GM19467 (cell line): Measurements from ENCODE around the gene MARCOL.
"Not testable (repeated sequence)": the region's sequence is repeated elsewhere in the genome, so short reads cannot be mapped to it uniquely, and the experiment has no call there.

Experiments used
- ATAC-seq: cut with Tn5 transposase; IDR thresholded peaks from one replicate; pipeline ENCODE4 v1.9.1; 2021; ENCODE audit warnings: mild to moderate bottlenecking, moderate library complexity; ENCODE audit not compliant: unreplicated experiment

Gene MARCOL

DNA sequence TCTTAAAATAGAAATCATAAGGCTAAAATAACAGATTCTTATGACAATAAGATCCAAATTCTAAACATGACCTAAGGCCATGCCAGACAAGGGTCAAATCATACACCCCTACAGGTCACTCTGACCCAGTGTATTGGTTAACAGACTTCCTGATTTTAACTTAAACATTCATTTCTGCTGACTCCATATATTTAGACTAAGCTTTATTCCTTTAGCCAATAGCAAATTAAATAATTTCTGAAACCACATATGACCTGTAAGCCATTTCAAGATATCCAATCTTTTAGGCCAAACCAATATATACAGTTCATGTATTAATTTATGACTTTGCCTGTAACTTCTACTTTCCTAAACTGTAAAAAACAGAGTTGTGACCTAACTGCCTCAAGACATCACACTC, 22.9 kb downstream of the MARCOL start:
- ATAC-seq: no peak

DNA sequence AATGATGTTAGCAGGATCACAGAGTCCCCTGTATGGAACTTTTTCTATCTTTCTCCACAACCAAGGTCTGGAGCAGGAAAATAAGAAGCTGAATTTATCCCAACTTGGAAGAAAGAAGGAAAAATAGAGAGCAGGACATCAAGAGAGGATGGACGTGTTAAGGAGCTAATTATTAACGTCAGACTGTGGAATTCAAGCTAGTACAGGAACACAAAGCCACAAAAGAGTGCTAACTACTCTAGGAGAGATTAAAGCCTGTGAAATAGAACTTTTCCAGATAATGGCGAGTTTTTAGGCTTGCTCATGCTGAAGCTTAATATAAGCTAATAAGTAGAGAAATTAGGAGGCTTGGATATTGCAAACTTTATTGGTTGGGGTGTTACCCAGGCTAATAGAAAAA, 29.6 kb downstream of the MARCOL start:
- ATAC-seq: no peak

DNA sequence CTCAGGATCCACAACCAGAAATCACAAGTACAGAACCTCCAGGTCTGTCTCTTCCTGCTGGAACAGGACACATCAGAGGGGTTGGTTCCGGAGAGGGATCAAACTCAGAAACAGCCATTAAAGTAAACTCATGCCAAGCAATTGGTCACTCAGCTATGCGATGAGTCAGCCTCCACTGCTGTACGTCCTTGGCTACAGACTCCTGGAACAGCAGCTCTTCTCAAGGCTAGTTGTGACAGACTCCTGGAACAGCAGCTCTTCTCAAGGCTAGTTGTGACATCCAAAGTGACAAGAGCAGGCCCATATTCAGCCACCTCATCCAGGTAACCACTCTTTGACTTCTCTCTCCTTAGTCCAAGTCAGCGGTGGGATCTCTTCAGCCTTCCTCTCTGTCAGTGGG, 30.2 kb downstream of the MARCOL start, which contains the start of gene SPINK13:
Gene SPINK13 (plus strand): TSS at position 229 of the 400 bp plus-strand sequence. CDS start 1,279 bp downstream, outside the sequence.
- no peak for ATAC-seq

DNA sequence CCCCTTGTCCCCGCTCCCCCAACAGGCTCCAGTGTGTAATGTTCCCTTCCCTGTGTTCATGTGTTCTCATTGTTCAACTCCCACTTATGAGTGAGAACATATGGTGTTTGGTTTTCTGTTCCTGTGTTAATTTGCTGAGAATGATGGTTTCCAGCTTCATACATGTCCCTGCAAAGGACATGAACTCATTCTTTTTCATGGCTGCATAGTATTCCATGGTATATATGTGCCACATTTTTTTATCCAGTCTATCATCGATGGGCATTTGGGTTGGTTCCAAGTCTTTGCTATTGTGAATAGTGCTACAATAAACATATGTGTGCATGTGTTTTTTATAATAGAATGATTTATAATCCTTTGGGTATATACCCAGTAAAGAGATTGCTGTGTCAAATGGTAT, 36.8 kb downstream of the MARCOL start:
- ATAC-seq: not testable (repeated sequence)

GRCh38 chr5:148280893-148281292, 42.6 kb downstream of the MARCOL start:
- not testable (repeated sequence) for ATAC-seq

DNA sequence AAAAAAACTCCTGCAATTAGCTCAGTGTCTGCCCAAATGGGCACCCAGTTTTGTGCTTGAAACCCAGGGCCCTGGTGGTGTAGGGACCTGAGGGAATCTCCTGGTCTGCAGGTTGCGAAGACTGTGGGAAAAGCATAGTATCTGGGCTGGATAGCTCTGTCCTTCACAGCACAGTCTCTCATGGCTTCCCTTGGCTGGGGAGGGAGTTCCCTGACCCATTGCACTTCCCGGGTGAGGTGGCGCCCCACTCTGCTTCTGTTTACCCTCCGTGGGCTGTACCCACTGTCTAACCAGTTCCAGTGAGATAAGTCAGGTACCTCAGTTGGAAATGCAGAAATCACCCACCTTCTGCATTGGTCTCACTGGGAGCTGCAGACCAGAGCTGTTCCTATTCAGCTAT, 43.0 kb downstream of the MARCOL start:
- not testable (repeated sequence) for ATAC-seq

- no peak for ATAC-seq
Measured at GRCh38 chr5:148290271-148291195, 52.2 kb downstream of the MARCOL start.
